SU-DHL-6 (cell line): ENCODE results near the gene BCAN.

Experiments used
- H2AFZ ChIP-seq: fragments of 200-600 bp; sonication (generic); 2 replicates; pipeline ENCODE4 v1.6.1; 2014; ENCODE audit warnings: low read depth, mild to moderate bottlenecking, moderate library complexity, mixed read lengths, antibody characterized with exemption, low read length; ENCODE audit not compliant: severe bottlenecking
- H3F3A ChIP-seq: fragments of 200-600 bp; shearing (Covaris generic); 2 replicates; pipeline ENCODE4 v1.6.0; 2016; ENCODE audit warnings: antibody characterized with exemption, mild to moderate bottlenecking; ENCODE audit not compliant: insufficient read depth
- H3K27ac ChIP-seq: fragments of 200-600 bp; sonication (generic); 2 replicates; pipeline ENCODE4 v1.5.1; 2016; ENCODE audit warnings: low read depth, mild to moderate bottlenecking, low read length, moderate library complexity, mixed read lengths
- H3K27me3 ChIP-seq: fragments of 200-600 bp; sonication (generic), shearing (Covaris generic); 2 replicates; pipeline ENCODE4 v1.6.0; 2014; ENCODE audit warnings: mild to moderate bottlenecking, low read length
- H3K36me3 ChIP-seq: fragments of 200-600 bp; sonication (generic); 2 replicates; pipeline ENCODE4 v1.6.1; 2014; ENCODE audit warnings: mild to moderate bottlenecking, low read length, mixed read lengths
- H3K4me2 ChIP-seq: fragments of 300-600, 200-600 bp; shearing (Covaris generic), sonication (generic); 2 replicates; pipeline ENCODE4 v1.6.0; 2014; ENCODE audit warnings: low read length, low read depth, mild to moderate bottlenecking; ENCODE audit not compliant: poor library complexity, severe bottlenecking
- H3K4me3 ChIP-seq: fragments of 200-600 bp; sonication (generic); 2 replicates; pipeline ENCODE4 v1.5.1; 2014; ENCODE audit warnings: antibody characterized with exemption, low read length, mild to moderate bottlenecking, mixed read lengths; ENCODE audit not compliant: insufficient read depth, poor library complexity, severe bottlenecking
- H3K79me2 ChIP-seq: fragments of 200-600 bp; sonication (generic); 2 replicates; pipeline ENCODE4 v1.6.1; 2014; ENCODE audit warnings: mild to moderate bottlenecking, low read length, moderate library complexity; ENCODE audit not compliant: insufficient read depth
- H3K9ac ChIP-seq: fragments of 200-600 bp; sonication (generic); 2 replicates; pipeline ENCODE4 v1.7.0; 2014; ENCODE audit warnings: mild to moderate bottlenecking, low read length
- H3K9me2 ChIP-seq: fragments of 200-600 bp; sonication (generic); replicated peaks from 2 replicates; pipeline ENCODE4 v1.6.1; 2014; ENCODE audit warnings: low read length; ENCODE audit not compliant: insufficient read depth
- H3K9me3 ChIP-seq: fragments of 200-600 bp; sonication (generic); 2 replicates; pipeline ENCODE4 v1.6.1; 2014; ENCODE audit warnings: low read length, mixed read lengths; ENCODE audit not compliant: insufficient read depth
- H4K20me1 ChIP-seq: fragments of 200-600 bp; sonication (generic); 2 replicates; pipeline ENCODE4 v1.6.1; 2014; ENCODE audit warnings: low read depth, mild to moderate bottlenecking, antibody characterized with exemption, low read length, moderate library complexity, mixed read lengths
- EZH2phosphoT487 ChIP-seq: fragments of 200-600 bp; sonication (generic), shearing (Covaris generic); conservative IDR thresholded peaks from 2 replicates; pipeline ENCODE4 v1.6.1; 2018; ENCODE audit warnings: mild to moderate bottlenecking, antibody characterized with exemption, low read length, moderate library complexity, mixed read lengths
- TF ChIP-seq, protein P1 (sequence below): fragments of 200-600 bp; sonication (generic); IDR thresholded peaks from one replicate; pipeline ENCODE4 v1.5.1; 2017; ENCODE audit warnings: antibody characterized with exemption, mild to moderate bottlenecking, low read length, moderate library complexity; ENCODE audit not compliant: insufficient read depth, poor library complexity, severe bottlenecking

The BCAN gene

DNA sequence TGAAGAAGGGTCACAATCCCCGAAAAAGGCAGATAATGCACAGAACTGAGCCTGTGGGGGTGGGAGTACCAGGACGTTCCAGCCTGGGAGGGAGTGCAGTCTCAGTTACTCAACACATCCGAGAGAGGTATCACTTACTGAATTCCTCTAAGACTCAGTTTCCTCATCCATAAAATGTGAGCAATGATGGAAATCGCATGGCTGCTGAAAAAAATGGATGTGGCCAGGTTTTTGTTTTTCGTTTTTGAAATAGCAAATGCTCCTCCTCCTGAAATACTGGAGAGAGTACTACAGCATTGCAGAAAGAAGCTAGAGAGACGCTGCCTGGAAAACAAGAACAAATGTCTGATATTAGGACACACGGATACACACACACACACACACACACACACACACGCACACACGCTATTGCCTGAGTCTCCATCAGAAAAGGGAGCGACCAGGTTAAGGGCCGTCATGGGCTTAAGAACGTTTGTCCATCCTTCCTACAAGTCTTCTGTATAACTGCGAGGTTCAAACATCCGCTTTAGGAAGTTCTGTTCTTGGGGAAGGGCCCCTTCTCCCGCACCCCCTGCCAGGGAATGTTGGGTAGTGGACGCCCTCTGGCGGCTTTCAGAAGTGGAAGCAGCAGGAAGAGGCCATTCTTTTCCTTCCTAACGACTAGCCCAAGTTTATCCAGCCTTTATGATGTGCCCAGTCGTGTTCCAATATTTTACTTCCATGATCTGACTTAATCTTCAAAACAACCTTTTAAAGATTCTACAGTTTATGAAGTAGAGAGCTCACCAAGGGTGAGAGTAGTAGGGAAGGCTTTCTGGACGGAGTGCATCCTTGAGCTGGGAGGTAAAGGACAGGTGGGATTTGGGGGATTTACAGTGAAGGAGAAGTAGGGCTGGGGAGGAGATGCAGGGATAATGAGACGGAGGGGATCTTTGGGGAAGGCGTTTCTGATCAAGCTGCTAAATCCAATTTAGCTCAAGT lies 36.0 kb downstream of the BCAN start:
- no peak overlapping the region for H3K9ac ChIP-seq
- H3K27me3 ChIP-seq = no peaks in the 10 kb centered on the region
- H3K36me3 ChIP-seq = no peaks in the 10 kb centered on the region
- H2AFZ ChIP-seq = no peak overlapping the region
- no peaks in the 10 kb centered on the region for H3F3A ChIP-seq
- H3K9me2 ChIP-seq = no peaks in the 10 kb centered on the region
- H4K20me1 ChIP-seq = no peaks in the 10 kb centered on the region
- no peaks in the 10 kb centered on the region for H3K79me2 ChIP-seq
- TF ChIP-seq EZH2phosphoT487 = no peak
- TF ChIP-seq, protein P1, sequence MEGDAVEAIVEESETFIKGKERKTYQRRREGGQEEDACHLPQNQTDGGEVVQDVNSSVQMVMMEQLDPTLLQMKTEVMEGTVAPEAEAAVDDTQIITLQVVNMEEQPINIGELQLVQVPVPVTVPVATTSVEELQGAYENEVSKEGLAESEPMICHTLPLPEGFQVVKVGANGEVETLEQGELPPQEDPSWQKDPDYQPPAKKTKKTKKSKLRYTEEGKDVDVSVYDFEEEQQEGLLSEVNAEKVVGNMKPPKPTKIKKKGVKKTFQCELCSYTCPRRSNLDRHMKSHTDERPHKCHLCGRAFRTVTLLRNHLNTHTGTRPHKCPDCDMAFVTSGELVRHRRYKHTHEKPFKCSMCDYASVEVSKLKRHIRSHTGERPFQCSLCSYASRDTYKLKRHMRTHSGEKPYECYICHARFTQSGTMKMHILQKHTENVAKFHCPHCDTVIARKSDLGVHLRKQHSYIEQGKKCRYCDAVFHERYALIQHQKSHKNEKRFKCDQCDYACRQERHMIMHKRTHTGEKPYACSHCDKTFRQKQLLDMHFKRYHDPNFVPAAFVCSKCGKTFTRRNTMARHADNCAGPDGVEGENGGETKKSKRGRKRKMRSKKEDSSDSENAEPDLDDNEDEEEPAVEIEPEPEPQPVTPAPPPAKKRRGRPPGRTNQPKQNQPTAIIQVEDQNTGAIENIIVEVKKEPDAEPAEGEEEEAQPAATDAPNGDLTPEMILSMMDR = peak; percentile 69
- no peak overlapping the region for H3K4me2 ChIP-seq
- H3K4me3 ChIP-seq = no peak overlapping the region
- no peaks in the 10 kb centered on the region for H3K9me3 ChIP-seq
- no peak overlapping the region for H3K27ac ChIP-seq

GRCh38 chr1:156680056-156680455 lies 38.1 kb downstream of the BCAN start:
- Histone ChIP-seq H3K4me3 (no peak overlapping the region), H3K9ac (no peak overlapping the region), H3K27ac (no peak overlapping the region), H3K79me2 (no peaks in the 10 kb centered on the region), H3K9me2 (no peaks in the 10 kb centered on the region), H2AFZ (no peak overlapping the region), H4K20me1 (no peaks in the 10 kb centered on the region), H3K36me3 (no peaks in the 10 kb centered on the region), H3K9me3 (no peaks in the 10 kb centered on the region), H3K27me3 (no peaks in the 10 kb centered on the region), H3K4me2 (no peak overlapping the region), H3F3A (no peaks in the 10 kb centered on the region)
- TF ChIP-seq, protein P1 = no peak
- TF ChIP-seq EZH2phosphoT487 = no peak

- H3K4me3 ChIP-seq = no peak overlapping the region
- no peaks in the 10 kb centered on the region for H3K27me3 ChIP-seq
- H3K27ac ChIP-seq = no peak overlapping the region
- H3K36me3 ChIP-seq = no peaks in the 10 kb centered on the region
- H4K20me1 ChIP-seq = no peaks in the 10 kb centered on the region
- H3K9me3 ChIP-seq = no peaks in the 10 kb centered on the region
- no peaks in the 10 kb centered on the region for H3F3A ChIP-seq
- no peak overlapping the region for H3K4me2 ChIP-seq
- no peak overlapping the region for H2AFZ ChIP-seq
- no peak overlapping the region for H3K9ac ChIP-seq
- TF ChIP-seq, protein P1 = no peak
- TF ChIP-seq EZH2phosphoT487 = no peak
- no peaks in the 10 kb centered on the region for H3K79me2 ChIP-seq
- no peaks in the 10 kb centered on the region for H3K9me2 ChIP-seq
Measured at GRCh38 chr1:156681196-156681960, 39.5 kb downstream of the BCAN start.
